HG03565 (cell line): ENCODE measurements around the gene SH3BP5.

ENCODE experiments used
- ATAC-seq: cut with Tn5 transposase; IDR thresholded peaks from one replicate; pipeline ENCODE4 v1.9.1; 2021; ENCODE audit warnings: mild to moderate bottlenecking, moderate library complexity; ENCODE audit not compliant: unreplicated experiment

The SH3BP5 gene

GRCh38 chr3:15300323-15301078, 31.9 kb downstream of the SH3BP5 start:
- ATAC-seq, result no peak

DNA sequence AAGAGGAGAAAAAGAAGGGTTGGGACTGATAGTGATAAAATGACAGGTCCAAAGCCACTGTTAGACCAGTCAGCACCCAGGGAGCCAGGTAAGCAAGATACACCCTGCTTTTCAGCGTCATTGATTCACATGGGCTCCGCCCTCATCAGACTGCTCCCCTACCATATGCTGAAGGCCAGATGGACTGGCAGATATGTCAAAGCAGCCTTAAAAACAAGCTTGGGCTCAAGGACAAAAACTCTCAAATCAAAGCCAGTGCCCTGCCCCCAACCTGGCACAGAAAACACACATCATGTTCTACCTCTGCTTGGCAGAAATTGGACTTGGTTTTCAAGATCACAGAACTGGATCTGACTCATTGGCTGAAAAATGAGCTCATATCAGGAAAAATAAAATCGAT, 33.4 kb downstream of the SH3BP5 start:
- no peak for ATAC-seq

- ATAC-seq, result no peak
These were observed 33.9 kb downstream of the SH3BP5 start for GRCh38 chr3:15298504-15298903.

- no peak for ATAC-seq
These were observed 34.6 kb downstream of the SH3BP5 start for GRCh38 chr3:15297608-15298350.

DNA sequence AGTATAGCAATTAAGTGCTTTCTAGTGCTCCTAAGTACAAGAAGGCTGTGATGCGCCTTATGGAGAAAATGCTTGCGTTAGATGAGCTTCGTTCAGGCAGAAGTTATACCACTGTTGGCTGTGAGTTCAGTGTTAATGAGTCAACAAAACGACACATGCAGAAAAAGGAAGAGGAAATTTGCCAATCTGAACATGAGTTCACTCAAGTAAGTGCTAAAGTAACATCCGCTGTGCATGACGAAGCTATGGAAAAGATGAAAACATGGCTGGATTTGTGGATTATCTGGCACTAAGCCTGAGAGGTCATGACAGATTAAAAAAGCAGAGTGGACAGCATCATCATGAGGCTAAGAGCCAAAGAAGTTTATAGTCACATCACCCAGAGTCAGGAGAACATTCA, 36.9 kb downstream of the SH3BP5 start:
- ATAC-seq, result no peak

- no peak for ATAC-seq
These were observed 37.5 kb downstream of the SH3BP5 start for GRCh38 chr3:15294929-15295328.

- no peak for ATAC-seq
These were observed 39.4 kb downstream of the SH3BP5 start for GRCh38 chr3:15292765-15293522.

GRCh38 chr3:15291589-15292541, 40.5 kb downstream of the SH3BP5 start:
- peak; percentile 79 for ATAC-seq

- no peak for ATAC-seq
These were observed 41.6 kb downstream of the SH3BP5 start for GRCh38 chr3:15290736-15291135.

GRCh38 chr3:15289661-15290060, 42.7 kb downstream of the SH3BP5 start:
- no peak for ATAC-seq

GRCh38 chr3:15288331-15289035, 43.9 kb downstream of the SH3BP5 start:
- no peak for ATAC-seq

DNA sequence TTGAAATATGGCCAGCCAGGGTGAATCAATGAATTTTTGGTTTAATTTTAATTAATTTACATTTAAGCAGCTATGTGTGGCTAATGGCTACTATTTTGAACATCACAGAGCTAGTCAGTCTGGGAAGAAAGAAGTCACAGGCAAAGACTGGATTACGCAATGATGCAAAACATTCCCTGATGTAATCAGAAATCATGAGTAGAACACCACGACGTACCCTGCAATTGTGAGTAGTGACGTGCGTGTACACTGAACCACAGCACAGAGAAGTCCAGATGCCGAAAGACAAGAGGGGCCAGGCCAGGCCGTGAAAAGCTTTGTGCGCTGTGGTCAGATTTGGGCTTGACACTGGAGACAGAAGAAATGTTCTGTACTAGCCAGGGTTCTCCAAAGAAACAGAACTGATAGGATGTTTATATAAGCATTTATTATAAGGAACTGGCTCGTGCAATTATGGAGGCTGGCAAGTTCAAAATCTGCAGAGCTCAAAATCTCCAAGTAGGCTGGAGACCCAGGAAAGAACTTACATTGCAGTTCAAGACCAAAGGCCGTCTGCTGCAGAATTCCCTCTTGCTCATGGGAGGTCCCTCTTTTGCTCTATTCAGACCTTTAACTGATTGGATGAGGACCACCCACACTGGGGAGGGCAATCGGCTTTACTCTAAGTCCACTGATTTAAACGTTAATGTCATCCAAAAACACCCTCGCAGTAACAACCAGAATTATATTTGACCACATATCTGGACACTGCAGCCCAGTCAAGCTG, 44.6 kb downstream of the SH3BP5 start:
- ATAC-seq, result no peak

- ATAC-seq, result no peak
These were observed 46.4 kb downstream of the SH3BP5 start for GRCh38 chr3:15286022-15286421.

GRCh38 chr3:15284121-15284889, 48.1 kb downstream of the SH3BP5 start:
- ATAC-seq, result no peak

GRCh38 chr3:15283702-15284101, 48.7 kb downstream of the SH3BP5 start:
- no peak for ATAC-seq

GRCh38 chr3:15281817-15282216, 50.6 kb downstream of the SH3BP5 start:
- no peak for ATAC-seq

DNA sequence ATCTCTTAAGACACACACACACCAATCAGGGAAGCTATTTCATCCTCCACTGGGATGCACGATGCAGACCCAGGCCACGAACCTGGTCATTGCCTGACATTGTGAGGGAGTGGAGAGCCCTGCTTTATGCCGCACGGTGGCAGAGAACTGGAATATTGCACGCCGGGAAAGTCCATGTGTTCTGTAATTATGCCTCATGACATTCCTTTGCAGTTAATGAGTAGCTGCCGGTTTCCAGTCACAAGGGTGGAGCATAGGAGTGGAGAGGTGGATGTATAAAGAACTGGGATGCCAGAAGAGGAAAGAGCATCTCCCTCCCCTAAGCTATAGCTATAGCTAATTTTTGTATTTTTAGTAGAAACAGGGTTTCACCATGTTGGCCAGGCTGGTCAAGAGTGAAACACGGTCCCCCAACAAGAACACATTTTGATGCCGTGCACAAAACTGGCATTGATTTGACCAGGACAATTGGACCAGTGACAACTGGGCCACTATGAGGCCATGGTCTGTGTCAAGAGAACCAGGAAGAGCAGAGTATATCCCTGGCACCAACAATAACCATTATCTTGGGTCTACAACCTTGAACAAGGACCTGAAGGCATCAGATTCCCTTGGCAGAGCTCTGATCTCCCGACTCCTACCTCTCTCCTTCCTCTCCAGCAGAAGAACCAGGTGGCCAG, 51.4 kb downstream of the SH3BP5 start:
- ATAC-seq, result no peak
